HEK293 (cell line): ENCODE data around the gene OR51G2.

Experiments used
- CTCF ChIA-PET: fragments of 350-600 bp; formaldehyde crosslinking; extraction: SDS; loops from one replicate; lab custom pipeline; 2021; ENCODE audit warnings: antibody characterized with exemption; lab: Yijun Ruan, JAX
- POLR2A ChIA-PET: fragments of 300-600 bp; formaldehyde crosslinking; extraction: SDS; loops from one replicate; lab custom pipeline; 2020; ENCODE audit warnings: antibody characterized with exemption, inconsistent platforms; lab: Yijun Ruan, JAX
- H3K27ac ChIP-seq: fragments of 200-500 bp; sonication (Bioruptor generic); 2 replicates; pipeline ENCODE4 v1.5.1; 2014; ENCODE audit warnings: low read depth, low read length, control low read depth, inconsistent platforms; ENCODE audit errors: extremely low read depth
- H3K36me3 ChIP-seq, 2 experiments: fragments of 200-500 bp in 1 of 2; sonication (Bioruptor generic) in 1 of 2; 1 replicate in 1 of 2; 2 replicates in 1 of 2; pipeline ENCODE4 v1.5.1; 2014 to 2017; ENCODE audit warnings: inconsistent platforms in 2 of 2, low read length in 2 of 2; ENCODE audit not compliant: control insufficient read depth in 2 of 2, insufficient read depth in 1 of 2
- H3K4me1 ChIP-seq: fragments of 200-500 bp; sonication (Bioruptor generic); 2 replicates; pipeline ENCODE4 v1.5.1; 2014; ENCODE audit warnings: mild to moderate bottlenecking, low read length, inconsistent platforms; ENCODE audit not compliant: control insufficient read depth, insufficient read depth
- H3K4me3 ChIP-seq: 2 replicates; pipeline ENCODE4 v1.5.1; 2011; ENCODE audit warnings: low read depth, mild to moderate bottlenecking, control low read depth, low read length, moderate library complexity
- H3K9me3 ChIP-seq: fragments of 200-500 bp; sonication (Bioruptor generic); 2 replicates; pipeline ENCODE4 v1.5.1; 2014; ENCODE audit warnings: low read depth, low read length, inconsistent platforms; ENCODE audit not compliant: control insufficient read depth, insufficient read depth
- EGR2 ChIP-seq: fragments of 450-650 bp; formaldehyde crosslinking; IDR thresholded peaks from 2 replicates; pipeline ENCODE4 v1.5.1; 2016; ENCODE audit warnings: low read depth, missing biosample characterization, missing genetic modification characterization
- GLIS2 ChIP-seq: fragments of 450-650 bp; formaldehyde crosslinking; IDR thresholded peaks from 2 replicates; pipeline ENCODE4 v1.5.1; 2016; ENCODE audit warnings: missing biosample characterization, missing genetic modification characterization
- HOXA7 ChIP-seq: sonication (generic); formaldehyde crosslinking; IDR thresholded peaks from 2 replicates; pipeline ENCODE4 v1.8.1; 2022; ENCODE audit warnings: missing genetic modification reagents, borderline replicate concordance
- MEIS1 ChIP-seq: sonication (generic); formaldehyde crosslinking; IDR thresholded peaks from 2 replicates; pipeline ENCODE4 v1.8.1; 2022; ENCODE audit warnings: missing genetic modification reagents, mild to moderate bottlenecking, borderline replicate concordance
- ZNF112 ChIP-seq: fragments of 450-650 bp; formaldehyde crosslinking; IDR thresholded peaks from 2 replicates; pipeline ENCODE4 v1.5.0; 2017; ENCODE audit warnings: missing biosample characterization, missing genetic modification characterization
- ZNF133 ChIP-seq: fragments of 450-650 bp; formaldehyde crosslinking; IDR thresholded peaks from 2 replicates; pipeline ENCODE4 v1.5.1; 2016; ENCODE audit warnings: missing biosample characterization, missing genetic modification characterization
- ZNF155 ChIP-seq: fragments of 450-650 bp; formaldehyde crosslinking; IDR thresholded peaks from 2 replicates; pipeline ENCODE4 v1.5.1; 2016; ENCODE audit warnings: missing biosample characterization, missing genetic modification characterization
- ZNF184 ChIP-seq: fragments of 450-650 bp; IDR thresholded peaks from 2 replicates; pipeline ENCODE4 v1.5.1; 2018; ENCODE audit warnings: missing biosample characterization, mild to moderate bottlenecking, missing genetic modification characterization
- ZNF302 ChIP-seq: fragments of 450-650 bp; formaldehyde crosslinking; IDR thresholded peaks from 2 replicates; pipeline ENCODE4 v1.5.1; 2016; ENCODE audit warnings: missing biosample characterization, missing genetic modification characterization, low read depth
- ZNF354C ChIP-seq: fragments of 450-650 bp; formaldehyde crosslinking; IDR thresholded peaks from 2 replicates; pipeline ENCODE4 v1.5.1; 2016; ENCODE audit warnings: missing biosample characterization, missing genetic modification characterization, low read depth, borderline replicate concordance
- ZNF394 ChIP-seq: fragments of 450-650 bp; formaldehyde crosslinking; IDR thresholded peaks from 2 replicates; pipeline ENCODE4 v1.5.1; 2016; ENCODE audit warnings: missing biosample characterization, missing genetic modification characterization, mild to moderate bottlenecking, moderate library complexity, borderline replicate concordance
- ZNF48 ChIP-seq: fragments of 450-650 bp; formaldehyde crosslinking; IDR thresholded peaks from 2 replicates; pipeline ENCODE4 v1.5.1; 2016; ENCODE audit warnings: missing biosample characterization, missing genetic modification characterization
- ZNF670 ChIP-seq: fragments of 450-650 bp; formaldehyde crosslinking; IDR thresholded peaks from 2 replicates; pipeline ENCODE4 v1.5.1; 2016; ENCODE audit warnings: missing biosample characterization, missing genetic modification characterization, low read depth
- ZNF791 ChIP-seq: fragments of 450-650 bp; formaldehyde crosslinking; IDR thresholded peaks from 2 replicates; pipeline ENCODE4 v1.5.1; 2016; ENCODE audit warnings: missing biosample characterization, missing genetic modification characterization
- ZNF837 ChIP-seq: fragments of 450-650 bp; formaldehyde crosslinking; IDR thresholded peaks from 2 replicates; pipeline ENCODE4 v1.5.1; 2016; ENCODE audit warnings: missing biosample characterization, missing genetic modification characterization
- TF ChIP-seq, protein P1 (sequence below): fragments of 450-650 bp; formaldehyde crosslinking; IDR thresholded peaks from 2 replicates; pipeline ENCODE4 v1.5.1; 2016; ENCODE audit warnings: missing biosample characterization, missing genetic modification characterization
- TF ChIP-seq, protein P2 (sequence below): fragments of 450-650 bp; formaldehyde crosslinking; IDR thresholded peaks from 2 replicates; pipeline ENCODE4 v1.5.1; 2016; ENCODE audit warnings: missing biosample characterization, missing genetic modification characterization
- TF ChIP-seq, protein P3 (sequence below): fragments of 450-650 bp; formaldehyde crosslinking; conservative IDR thresholded peaks from 2 replicates; pipeline ENCODE4 v1.5.1; 2016; ENCODE audit warnings: low read depth, missing biosample characterization, missing genetic modification characterization
- TF ChIP-seq, protein P4 (sequence below): fragments of 450-650 bp; formaldehyde crosslinking; IDR thresholded peaks from 2 replicates; pipeline ENCODE4 v1.5.1; 2016; ENCODE audit warnings: missing biosample characterization, missing genetic modification characterization
- TF ChIP-seq, protein P5 (sequence below): fragments of 450-650 bp; IDR thresholded peaks from 2 replicates; pipeline ENCODE4 v1.5.1; 2018; ENCODE audit warnings: missing biosample characterization, mild to moderate bottlenecking, missing genetic modification characterization

Gene OR51G2

DNA sequence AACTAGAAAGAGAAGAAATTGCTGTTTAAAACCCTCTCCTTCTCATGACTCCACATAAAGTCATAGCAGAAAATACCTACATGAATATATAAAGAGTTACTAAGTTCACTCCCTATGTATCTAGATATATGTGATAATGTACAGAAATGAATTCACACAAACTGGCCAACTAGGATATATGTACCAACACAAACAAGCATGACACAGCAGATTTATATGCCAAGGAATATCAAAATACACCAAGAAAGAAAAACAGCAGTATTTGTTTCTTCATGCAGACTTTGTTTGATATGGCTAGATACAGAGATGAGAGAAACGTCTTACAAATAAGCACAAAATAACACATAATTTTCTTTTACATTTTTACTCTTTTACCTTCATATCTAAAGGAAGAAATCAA, 3.2 kb upstream of the OR51G2 start (continued):
- TF ChIP-seq, protein P1, sequence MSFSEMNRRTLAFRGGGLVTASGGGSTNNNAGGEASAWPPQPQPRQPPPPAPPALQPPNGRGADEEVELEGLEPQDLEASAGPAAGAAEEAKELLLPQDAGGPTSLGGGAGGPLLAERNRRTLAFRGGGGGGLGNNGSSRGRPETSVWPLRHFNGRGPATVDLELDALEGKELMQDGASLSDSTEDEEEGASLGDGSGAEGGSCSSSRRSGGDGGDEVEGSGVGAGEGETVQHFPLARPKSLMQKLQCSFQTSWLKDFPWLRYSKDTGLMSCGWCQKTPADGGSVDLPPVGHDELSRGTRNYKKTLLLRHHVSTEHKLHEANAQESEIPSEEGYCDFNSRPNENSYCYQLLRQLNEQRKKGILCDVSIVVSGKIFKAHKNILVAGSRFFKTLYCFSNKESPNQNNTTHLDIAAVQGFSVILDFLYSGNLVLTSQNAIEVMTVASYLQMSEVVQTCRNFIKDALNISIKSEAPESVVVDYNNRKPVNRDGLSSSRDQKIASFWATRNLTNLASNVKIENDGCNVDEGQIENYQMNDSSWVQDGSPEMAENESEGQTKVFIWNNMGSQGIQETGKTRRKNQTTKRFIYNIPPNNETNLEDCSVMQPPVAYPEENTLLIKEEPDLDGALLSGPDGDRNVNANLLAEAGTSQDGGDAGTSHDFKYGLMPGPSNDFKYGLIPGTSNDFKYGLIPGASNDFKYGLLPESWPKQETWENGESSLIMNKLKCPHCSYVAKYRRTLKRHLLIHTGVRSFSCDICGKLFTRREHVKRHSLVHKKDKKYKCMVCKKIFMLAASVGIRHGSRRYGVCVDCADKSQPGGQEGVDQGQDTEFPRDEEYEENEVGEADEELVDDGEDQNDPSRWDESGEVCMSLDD = no peak
- TF ChIP-seq ZNF112 (tag by site-specific recombination) = no peak
- TF ChIP-seq ZNF837 (tag by site-specific recombination) = no peak
- TF ChIP-seq, protein P2, sequence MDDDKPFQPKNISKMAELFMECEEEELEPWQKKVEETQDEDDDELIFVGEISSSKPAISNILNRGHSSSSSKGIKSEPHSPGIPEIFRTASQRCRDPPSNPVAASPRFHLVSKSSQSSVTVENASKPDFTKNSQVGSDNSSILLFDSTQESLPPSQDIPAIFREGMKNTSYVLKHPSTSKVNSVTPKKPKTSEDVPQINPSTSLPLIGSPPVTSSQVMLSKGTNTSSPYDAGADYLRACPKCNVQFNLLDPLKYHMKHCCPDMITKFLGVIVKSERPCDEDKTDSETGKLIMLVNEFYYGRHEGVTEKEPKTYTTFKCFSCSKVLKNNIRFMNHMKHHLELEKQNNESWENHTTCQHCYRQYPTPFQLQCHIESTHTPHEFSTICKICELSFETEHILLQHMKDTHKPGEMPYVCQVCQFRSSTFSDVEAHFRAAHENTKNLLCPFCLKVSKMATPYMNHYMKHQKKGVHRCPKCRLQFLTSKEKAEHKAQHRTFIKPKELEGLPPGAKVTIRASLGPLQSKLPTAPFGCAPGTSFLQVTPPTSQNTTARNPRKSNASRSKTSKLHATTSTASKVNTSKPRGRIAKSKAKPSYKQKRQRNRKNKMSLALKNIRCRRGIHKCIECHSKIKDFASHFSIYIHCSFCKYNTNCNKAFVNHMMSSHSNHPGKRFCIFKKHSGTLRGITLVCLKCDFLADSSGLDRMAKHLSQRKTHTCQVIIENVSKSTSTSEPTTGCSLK (tag by site-specific recombination) = no peak
- TF ChIP-seq MEIS1 (CRISPR knock-in tag) = no peak
- TF ChIP-seq EGR2 (tag by site-specific recombination) = no peak
- TF ChIP-seq HOXA7 (CRISPR knock-in tag) = no peak

DNA sequence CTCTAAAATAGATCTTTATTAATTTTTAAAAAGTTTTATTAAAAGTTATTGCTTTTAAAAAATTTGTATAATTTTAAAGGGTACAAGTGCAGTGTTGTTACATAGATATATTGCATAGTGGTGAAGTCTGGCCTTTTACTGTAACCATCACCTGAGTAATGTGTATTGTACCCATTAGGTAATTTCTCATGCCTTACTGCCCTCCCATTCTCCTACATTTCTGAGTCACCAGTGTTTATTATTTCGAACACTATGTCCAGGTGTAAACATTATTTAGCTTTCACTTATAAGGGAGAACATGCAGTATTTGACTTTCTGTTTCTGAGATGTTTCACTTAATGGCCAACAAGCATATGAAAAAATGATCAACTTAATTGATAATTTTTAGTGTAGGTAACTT, 2.6 kb upstream of the OR51G2 start:
- TF ChIP-seq ZNF184 (tag by site-specific recombination) (no peak), GLIS2 (tag by site-specific recombination) (no peak), ZNF791 (no peak), ZNF155 (tag by site-specific recombination) (no peak), ZNF48 (tag by site-specific recombination) (no peak), ZNF394 (tag by site-specific recombination) (no peak), ZNF354C (no peak), ZNF670 (no peak)
- TF ChIP-seq, protein P3, sequence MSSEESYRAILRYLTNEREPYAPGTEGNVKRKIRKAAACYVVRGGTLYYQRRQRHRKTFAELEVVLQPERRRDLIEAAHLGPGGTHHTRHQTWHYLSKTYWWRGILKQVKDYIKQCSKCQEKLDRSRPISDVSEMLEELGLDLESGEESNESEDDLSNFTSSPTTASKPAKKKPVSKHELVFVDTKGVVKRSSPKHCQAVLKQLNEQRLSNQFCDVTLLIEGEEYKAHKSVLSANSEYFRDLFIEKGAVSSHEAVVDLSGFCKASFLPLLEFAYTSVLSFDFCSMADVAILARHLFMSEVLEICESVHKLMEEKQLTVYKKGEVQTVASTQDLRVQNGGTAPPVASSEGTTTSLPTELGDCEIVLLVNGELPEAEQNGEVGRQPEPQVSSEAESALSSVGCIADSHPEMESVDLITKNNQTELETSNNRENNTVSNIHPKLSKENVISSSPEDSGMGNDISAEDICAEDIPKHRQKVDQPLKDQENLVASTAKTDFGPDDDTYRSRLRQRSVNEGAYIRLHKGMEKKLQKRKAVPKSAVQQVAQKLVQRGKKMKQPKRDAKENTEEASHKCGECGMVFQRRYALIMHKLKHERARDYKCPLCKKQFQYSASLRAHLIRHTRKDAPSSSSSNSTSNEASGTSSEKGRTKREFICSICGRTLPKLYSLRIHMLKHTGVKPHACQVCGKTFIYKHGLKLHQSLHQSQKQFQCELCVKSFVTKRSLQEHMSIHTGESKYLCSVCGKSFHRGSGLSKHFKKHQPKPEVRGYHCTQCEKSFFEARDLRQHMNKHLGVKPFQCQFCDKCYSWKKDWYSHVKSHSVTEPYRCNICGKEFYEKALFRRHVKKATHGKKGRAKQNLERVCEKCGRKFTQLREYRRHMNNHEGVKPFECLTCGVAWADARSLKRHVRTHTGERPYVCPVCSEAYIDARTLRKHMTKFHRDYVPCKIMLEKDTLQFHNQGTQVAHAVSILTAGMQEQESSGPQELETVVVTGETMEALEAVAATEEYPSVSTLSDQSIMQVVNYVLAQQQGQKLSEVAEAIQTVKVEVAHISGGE (tag by site-specific recombination) = no peak
- Histone ChIP-seq H3K9me3 (no peaks in the 10 kb centered on the region), H3K4me1 (no peaks in the 10 kb centered on the region), H3K27ac (no peak overlapping the region), H3K36me3 (no peaks in the 10 kb centered on the region), H3K4me3 (no peak overlapping the region)
- CTCF ChIA-PET = no interaction called here
- POLR2A ChIA-PET = no interaction called here

DNA sequence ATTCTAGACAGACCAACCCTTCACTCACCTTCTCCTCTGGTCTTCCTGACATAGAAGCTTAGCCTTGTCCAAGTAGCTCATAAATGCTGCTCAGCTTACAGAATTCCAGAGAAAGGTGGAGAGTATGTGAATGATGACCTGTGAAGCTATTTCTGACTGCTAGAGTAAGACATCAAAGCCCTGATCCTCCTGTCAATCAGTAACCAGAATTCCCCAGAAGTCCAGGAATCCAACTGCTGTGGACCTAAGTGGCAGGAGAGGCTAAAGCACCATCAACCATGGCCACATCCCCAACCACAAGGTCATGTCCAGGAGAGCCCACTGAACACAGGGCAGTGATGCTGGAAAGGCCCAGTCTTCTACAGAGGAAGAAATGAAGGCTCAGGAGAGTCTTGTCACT, 2.6 kb downstream of the OR51G2 start:
- no peak overlapping the region for H3K27ac ChIP-seq
- H3K4me3 ChIP-seq = no peak overlapping the region
- H3K4me1 ChIP-seq = no peaks in the 10 kb centered on the region
- ChIA-PET CTCF (no interaction called here), POLR2A (no interaction called here)
- no peaks in the 10 kb centered on the region for H3K36me3 ChIP-seq
- H3K9me3 ChIP-seq = no peaks in the 10 kb centered on the region
- TF ChIP-seq, protein P4, sequence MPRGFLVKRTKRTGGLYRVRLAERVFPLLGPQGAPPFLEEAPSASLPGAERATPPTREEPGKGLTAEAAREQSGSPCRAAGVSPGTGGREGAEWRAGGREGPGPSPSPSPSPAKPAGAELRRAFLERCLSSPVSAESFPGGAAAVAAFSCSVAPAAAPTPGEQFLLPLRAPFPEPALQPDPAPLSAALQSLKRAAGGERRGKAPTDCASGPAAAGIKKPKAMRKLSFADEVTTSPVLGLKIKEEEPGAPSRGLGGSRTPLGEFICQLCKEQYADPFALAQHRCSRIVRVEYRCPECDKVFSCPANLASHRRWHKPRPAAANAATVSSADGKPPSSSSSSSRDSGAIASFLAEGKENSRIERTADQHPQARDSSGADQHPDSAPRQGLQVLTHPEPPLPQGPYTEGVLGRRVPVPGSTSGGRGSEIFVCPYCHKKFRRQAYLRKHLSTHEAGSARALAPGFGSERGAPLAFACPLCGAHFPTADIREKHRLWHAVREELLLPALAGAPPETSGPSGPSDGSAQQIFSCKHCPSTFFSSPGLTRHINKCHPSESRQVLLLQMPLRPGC (tag by site-specific recombination) = no peak
- TF ChIP-seq, protein P5, sequence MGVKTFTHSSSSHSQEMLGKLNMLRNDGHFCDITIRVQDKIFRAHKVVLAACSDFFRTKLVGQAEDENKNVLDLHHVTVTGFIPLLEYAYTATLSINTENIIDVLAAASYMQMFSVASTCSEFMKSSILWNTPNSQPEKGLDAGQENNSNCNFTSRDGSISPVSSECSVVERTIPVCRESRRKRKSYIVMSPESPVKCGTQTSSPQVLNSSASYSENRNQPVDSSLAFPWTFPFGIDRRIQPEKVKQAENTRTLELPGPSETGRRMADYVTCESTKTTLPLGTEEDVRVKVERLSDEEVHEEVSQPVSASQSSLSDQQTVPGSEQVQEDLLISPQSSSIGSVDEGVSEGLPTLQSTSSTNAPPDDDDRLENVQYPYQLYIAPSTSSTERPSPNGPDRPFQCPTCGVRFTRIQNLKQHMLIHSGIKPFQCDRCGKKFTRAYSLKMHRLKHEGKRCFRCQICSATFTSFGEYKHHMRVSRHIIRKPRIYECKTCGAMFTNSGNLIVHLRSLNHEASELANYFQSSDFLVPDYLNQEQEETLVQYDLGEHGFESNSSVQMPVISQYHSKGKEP (tag by site-specific recombination) = no peak
- TF ChIP-seq ZNF133 (tag by site-specific recombination) = no peak
- TF ChIP-seq ZNF302 (tag by site-specific recombination) = no peak
